Femur (tissue), 1 donor: ENCODE data around the gene ROBO1.

Experiments
- DNase-seq: peaks from one replicate; pipeline ENCODE4 v3.0.0-alpha.2; 2017

ROBO1 gene

DNA sequence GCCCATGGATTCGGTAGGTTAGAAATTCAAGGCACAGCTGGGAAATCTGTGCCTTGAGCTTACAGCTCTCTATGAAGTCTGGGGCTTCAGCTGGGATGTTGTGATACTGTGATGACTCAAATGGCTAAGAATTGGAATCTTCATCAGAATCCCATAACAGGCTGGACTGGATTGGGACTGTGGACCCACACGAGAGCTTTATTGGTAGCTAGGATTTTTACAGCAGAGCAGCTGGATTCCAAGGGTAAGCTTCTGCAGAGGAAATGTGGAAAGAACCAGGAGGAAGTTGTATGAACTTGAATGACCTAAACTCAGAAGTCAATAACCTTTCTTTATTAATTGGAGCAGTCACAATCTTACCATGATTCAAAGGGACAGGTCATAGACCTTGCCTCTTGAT, 1187.1 kb downstream of the ROBO1 start:
- no peak for DNase-seq

DNA sequence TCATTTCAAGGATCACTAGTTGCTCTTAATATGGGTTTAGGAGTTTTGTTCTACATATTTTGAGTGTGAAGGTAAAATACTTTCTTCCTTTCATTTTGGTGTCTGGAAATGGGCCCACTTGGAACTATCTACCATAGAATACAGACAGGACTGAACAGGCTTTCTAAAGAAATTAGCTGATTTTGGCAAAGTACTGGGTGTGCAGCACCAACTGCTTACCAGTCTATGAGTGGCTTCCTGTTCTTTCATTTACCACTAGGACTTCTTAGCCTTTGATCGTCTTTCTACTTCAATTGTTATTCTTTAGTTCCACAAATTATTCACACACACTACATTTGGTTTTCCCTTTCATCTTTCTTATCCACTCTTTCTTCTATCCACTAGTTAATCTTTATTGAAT, 1196.3 kb downstream of the ROBO1 start:
- DNase-seq, result no peak

DNA sequence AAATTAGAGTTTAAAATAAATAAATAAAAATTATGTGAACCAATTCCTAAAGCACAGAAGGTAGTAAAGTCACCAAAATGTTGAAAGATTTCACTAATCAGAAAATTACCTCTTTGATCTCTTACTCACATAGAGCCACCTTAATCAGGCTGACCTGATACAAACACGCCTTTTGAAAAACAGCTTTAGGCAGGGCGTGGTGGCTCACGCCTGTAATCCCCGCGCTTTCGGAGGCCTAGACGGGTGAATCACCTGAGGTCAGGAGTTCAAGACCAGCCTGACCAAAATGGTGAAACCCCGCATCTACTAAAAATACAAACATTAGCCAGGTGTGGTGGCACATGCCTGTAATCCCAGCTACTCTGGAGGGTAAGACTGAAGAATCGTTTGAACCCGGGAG, 1197.3 kb downstream of the ROBO1 start:
- DNase-seq, result no peak

DNA sequence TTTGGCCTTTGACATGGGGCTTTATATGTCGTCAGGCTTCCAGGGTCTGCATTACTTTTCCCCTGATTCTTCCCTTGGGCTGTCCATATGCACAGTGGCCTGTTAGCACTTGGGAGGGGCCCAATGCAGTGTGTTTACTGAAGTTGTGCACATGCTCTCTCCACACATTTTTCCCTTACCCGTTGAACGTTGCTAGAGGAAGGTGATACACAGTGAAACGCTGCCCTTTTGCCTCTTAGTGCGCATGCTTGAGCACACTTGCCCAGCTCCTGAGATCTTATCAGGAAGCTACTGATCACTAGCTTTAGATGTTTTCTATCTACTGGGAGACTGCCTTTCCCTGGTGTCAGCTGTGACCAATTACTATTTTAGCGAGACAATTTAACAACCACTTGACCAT, 1198.0 kb downstream of the ROBO1 start:
- DNase-seq, result no peak

DNA sequence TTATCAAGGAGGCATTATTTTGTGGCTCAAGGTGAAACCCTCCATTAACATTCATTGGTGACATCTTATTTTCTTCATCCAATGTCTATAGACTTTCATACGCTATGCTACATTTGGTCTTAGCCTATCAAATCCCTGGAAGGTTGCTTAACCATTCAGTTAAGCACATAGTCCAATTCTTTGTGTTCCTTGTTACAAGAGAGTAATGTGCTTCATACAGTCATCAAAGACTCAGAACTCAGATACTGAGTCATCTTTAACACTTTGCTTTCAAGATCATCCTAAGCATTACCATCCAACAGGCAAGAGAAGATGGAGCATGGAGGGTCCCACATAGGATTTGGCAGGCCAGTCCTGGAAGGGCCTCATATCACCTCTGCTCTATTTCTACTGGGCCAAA, 1202.1 kb downstream of the ROBO1 start:
- DNase-seq, result no peak

DNA sequence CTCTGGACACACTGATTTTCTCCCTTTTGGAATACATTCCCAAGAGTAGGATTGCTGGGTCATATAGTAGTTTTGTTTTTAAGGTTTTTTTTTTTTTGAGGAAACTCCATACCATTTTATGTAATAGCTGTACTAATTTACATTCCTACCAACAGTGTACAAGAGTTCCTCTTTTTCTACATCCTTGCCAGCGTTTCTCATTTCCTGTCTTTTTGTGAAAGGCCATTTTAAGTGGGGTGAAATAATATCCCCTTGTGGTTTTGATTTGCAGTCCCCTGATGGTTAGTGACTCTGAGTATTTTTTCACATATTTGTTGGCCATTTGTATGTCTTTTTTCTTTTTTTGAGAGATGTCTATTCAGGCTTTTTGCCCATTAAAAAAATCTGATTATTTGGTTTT, 1205.5 kb downstream of the ROBO1 start:
- DNase-seq, result no peak
